Liver (tissue), 9 donors: ENCODE results near the gene MRM1. TPM values are rescaled to one million over a fixed set of nuclear protein-coding genes. Genes with fewer than 3 reads are reported as not detected.

Experiments
- DNase-seq: peaks from one replicate; pipeline ENCODE4 v3.0.0-alpha.2; 2017; ENCODE audit warnings: low spot score
- H3K27ac ChIP-seq, 2 donors: one replicate each; pipeline ENCODE4 v1.7.0; 2013; ENCODE audit warnings: inconsistent platforms in 2 of 2, low read length in 2 of 2, control low read depth in 1 of 2, low read depth in 1 of 2, mild to moderate bottlenecking in 1 of 2
- H3K27me3 ChIP-seq, 4 donors: one replicate each; pipeline versions ENCODE4 v1.6.1 to v1.7.0; 2013; ENCODE audit warnings: low read length in 3 of 4, inconsistent platforms in 1 of 4, mild to moderate bottlenecking in 1 of 4, moderate library complexity in 1 of 4; ENCODE audit not compliant: control insufficient read depth in 4 of 4, insufficient read depth in 4 of 4
- H3K36me3 ChIP-seq, 4 donors: one replicate each; pipeline versions ENCODE4 v1.6.1 to v1.7.0; 2013; ENCODE audit warnings: low read length in 3 of 4, mild to moderate bottlenecking in 3 of 4, low read depth in 1 of 4, moderate library complexity in 1 of 4; ENCODE audit not compliant: control insufficient read depth in 4 of 4, insufficient read depth in 3 of 4
- H3K4me1 ChIP-seq, 4 donors: one replicate each; pipeline versions ENCODE4 v1.6.1 to v1.7.0; 2013; ENCODE audit warnings: low read length in 3 of 4, mild to moderate bottlenecking in 3 of 4, moderate library complexity in 1 of 4; ENCODE audit not compliant: control insufficient read depth in 4 of 4, insufficient read depth in 4 of 4
- H3K4me3 ChIP-seq, 3 donors: one replicate each; pipeline versions ENCODE4 v1.6.1 to v1.7.0; 2013; ENCODE audit warnings: low read length in 3 of 3, control low read depth in 1 of 3, low read depth in 1 of 3, mild to moderate bottlenecking in 1 of 3
- H3K9ac ChIP-seq, 2 donors: one replicate each; pipeline ENCODE4 v1.7.0; 2013; ENCODE audit warnings: low read length in 2 of 2, mild to moderate bottlenecking in 2 of 2, moderate library complexity in 2 of 2, control low read depth in 1 of 2, low read depth in 1 of 2
- H3K9me3 ChIP-seq, 4 donors: one replicate each; pipeline versions ENCODE4 v1.6.1 to v1.7.0; 2013; ENCODE audit warnings: low read length in 3 of 4; ENCODE audit not compliant: control insufficient read depth in 4 of 4
- FOXA1 ChIP-seq: IDR thresholded peaks from 2 replicates; pipeline ENCODE4 v1.6.1; 2016; ENCODE audit warnings: antibody characterized with exemption
- FOXA2 ChIP-seq: IDR thresholded peaks from 2 replicates; pipeline ENCODE4 v1.6.1; 2016; ENCODE audit warnings: antibody characterized with exemption
- GABPA ChIP-seq, 2 donors: IDR thresholded peaks in 1 of 2; conservative IDR thresholded peaks in 1 of 2; 2 replicates each; pipeline ENCODE4 v1.6.1; 2016; ENCODE audit warnings: antibody characterized with exemption in 2 of 2, mild to moderate bottlenecking in 1 of 2, moderate library complexity in 1 of 2
- HNF4A ChIP-seq, 2 donors: conservative IDR thresholded peaks; 2 replicates each; pipeline ENCODE4 v1.6.1; 2016; ENCODE audit warnings: antibody characterized with exemption in 2 of 2, mild to moderate bottlenecking in 2 of 2
- HNF4G ChIP-seq: IDR thresholded peaks from 2 replicates; pipeline ENCODE4 v1.6.1; 2016; ENCODE audit warnings: antibody characterized with exemption
- JUND ChIP-seq, 2 donors: IDR thresholded peaks; 2 replicates each; pipeline ENCODE4 v1.6.1; 2016; ENCODE audit warnings: antibody characterized with exemption in 2 of 2
- NR2F2 ChIP-seq: IDR thresholded peaks from 2 replicates; pipeline ENCODE4 v1.6.1; 2016; ENCODE audit warnings: antibody characterized with exemption
- RAD21 ChIP-seq, 2 donors: IDR thresholded peaks; 2 replicates each; pipeline ENCODE4 v1.6.1; 2016; ENCODE audit warnings: antibody characterized with exemption in 2 of 2, mild to moderate bottlenecking in 2 of 2
- SP1 ChIP-seq: IDR thresholded peaks from 2 replicates; pipeline ENCODE4 v1.6.1; 2018; ENCODE audit warnings: antibody characterized with exemption, mild to moderate bottlenecking
- TAF1 ChIP-seq: conservative IDR thresholded peaks from 2 replicates; pipeline ENCODE4 v1.6.1; 2016; ENCODE audit warnings: antibody characterized with exemption, mild to moderate bottlenecking
- YY1 ChIP-seq: IDR thresholded peaks from 2 replicates; pipeline ENCODE4 v1.6.1; 2016; ENCODE audit warnings: antibody characterized with exemption, mild to moderate bottlenecking
- WGBS: extraction: QIAGEN DNeasy Blood & Tissue Kit; methylation state at CpG from one replicate; pipeline ENCODE4 v1.1.7; 2013; 5-methylcytosine and 5-hydroxymethylcytosine counted together
- polyA plus RNA-seq, 2 donors: library from polyadenylated mRNA; stranded (reverse) in 1 of 2; unstranded in 1 of 2; fragments of 200-250 nt in 1 of 2; fragments of >200 nt in 1 of 2; fragmentation: Nextera tagmentation in 1 of 2; extraction: Ambion mirVana in 1 of 2; gene quantifications; one replicate each; pipeline versions ENCODE4 v1.2.1 to v1.2.3, GENCODE V29; 2013 to 2015
- total RNA-seq, 2 donors: library from RNA; depleted of rRNA; stranded (reverse); fragments of >200 nt; gene quantifications; one replicate each; pipeline ENCODE4 v1.2.3, GENCODE V29; 2014
- TF ChIP-seq, protein P1 (sequence below): IDR thresholded peaks from 2 replicates; pipeline ENCODE4 v1.6.1; 2016; ENCODE audit warnings: antibody characterized with exemption
- TF ChIP-seq, protein P2 (sequence below): IDR thresholded peaks from 2 replicates; pipeline ENCODE4 v1.6.1; 2016; ENCODE audit warnings: antibody characterized with exemption, mild to moderate bottlenecking
- TF ChIP-seq, protein P3 (sequence below): IDR thresholded peaks from 2 replicates; pipeline ENCODE4 v1.6.1; 2016; ENCODE audit warnings: antibody characterized with exemption
- donor health status: healthy.
- donor health status: healthy.
- donor health status: healthy.
- donor health status: healthy.
- donor health status: healthy.

The MRM1 gene
- total and polyA plus RNA-seq, 4 donors, result 3.2 to 5.9 (median 5.2) TPM

DNA sequence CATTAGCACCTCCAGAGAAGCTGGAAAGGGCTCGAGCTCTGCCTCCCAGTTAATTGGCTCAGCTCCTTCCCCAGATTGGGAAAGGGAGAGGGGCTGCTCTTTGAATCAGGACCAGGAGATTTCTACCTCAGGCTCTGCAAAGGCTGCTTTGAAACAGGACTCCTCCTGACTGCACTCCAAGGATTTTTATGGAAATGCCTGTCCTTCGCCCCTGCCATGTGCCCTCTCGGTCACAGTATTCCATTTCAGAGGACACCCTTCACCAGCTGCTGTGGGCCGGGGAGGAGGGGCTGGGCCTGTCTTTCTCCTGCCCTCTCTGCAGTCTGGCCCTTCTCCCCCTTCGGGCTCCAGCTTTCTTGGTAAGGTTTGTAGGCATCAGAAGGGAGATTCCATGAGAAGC is 13.6 kb downstream of the MRM1 start:
- WGBS, result 73% methylated on average over 5 of the region's 5 CpGs
- H3K9me3 ChIP-seq, result no peaks in the 10 kb centered on the region
- H3K4me3 ChIP-seq, result no peak overlapping the region
- H3K27me3 ChIP-seq, result no peaks in the 10 kb centered on the region
- TF ChIP-seq GABPA (IDR thresholded peaks at IDR 0.05 in 1 of 2, conservative IDR thresholded peaks at IDR 0.05 in 1 of 2) (no peak), RAD21 (IDR thresholded peaks at IDR 0.05) (no peak), YY1 (no peak)
- TF ChIP-seq, protein P1, sequence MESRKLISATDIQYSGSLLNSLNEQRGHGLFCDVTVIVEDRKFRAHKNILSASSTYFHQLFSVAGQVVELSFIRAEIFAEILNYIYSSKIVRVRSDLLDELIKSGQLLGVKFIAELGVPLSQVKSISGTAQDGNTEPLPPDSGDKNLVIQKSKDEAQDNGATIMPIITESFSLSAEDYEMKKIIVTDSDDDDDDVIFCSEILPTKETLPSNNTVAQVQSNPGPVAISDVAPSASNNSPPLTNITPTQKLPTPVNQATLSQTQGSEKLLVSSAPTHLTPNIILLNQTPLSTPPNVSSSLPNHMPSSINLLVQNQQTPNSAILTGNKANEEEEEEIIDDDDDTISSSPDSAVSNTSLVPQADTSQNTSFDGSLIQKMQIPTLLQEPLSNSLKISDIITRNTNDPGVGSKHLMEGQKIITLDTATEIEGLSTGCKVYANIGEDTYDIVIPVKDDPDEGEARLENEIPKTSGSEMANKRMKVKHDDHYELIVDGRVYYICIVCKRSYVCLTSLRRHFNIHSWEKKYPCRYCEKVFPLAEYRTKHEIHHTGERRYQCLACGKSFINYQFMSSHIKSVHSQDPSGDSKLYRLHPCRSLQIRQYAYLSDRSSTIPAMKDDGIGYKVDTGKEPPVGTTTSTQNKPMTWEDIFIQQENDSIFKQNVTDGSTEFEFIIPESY, result no peak
- H3K36me3 ChIP-seq, result no peaks in the 10 kb centered on the region
- H3K9ac ChIP-seq, result no peak overlapping the region
- DNase-seq, result no peak
- no peaks in the 10 kb centered on the region for H3K4me1 ChIP-seq
- no peak overlapping the region for H3K27ac ChIP-seq

DNA sequence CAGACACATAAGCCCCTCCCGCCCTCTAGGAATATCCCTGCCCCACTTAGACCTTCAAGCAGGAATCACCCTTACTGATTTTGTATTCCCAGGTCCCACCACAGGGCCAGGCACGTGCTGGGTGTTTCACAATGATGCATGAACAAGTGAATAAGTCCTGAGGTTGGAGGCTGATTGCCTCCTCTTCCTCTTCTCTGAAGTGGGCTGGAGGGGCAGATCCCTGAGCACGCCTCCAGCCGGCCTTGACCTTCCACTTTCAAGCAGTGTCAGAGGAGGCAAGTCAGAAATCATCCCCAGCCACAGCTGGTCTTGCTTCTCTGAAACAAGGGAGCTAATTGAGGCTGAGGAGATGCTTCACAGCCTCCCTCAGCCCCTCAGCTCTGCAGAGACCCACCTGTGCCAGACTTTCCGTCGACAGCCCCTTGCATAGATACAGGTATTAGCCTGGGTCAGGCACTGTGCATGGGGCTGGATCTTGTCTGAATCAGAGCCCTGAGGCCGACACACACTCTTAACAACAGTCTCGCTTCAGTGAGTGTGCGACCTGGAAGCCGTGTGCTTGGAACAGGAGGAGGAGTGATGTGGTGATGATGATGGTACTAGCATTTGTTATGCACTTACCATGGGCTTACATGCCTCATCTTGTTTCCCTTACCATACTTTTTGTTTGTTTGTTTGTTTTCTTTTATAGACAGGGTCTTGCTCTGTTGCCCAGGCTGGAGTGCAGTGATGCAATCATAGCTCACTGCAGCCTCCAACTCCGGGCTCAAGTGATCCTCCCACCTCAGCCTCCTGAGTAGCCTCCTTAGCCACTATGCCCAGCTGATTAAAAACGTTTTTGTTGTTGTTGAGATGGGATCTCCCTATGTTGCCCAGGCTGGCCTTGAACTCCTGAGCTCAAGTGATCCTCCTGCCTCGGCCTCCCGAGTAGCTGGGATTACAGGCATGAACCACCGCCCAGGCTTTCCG is 15.0 kb downstream of the MRM1 start:
- Histone ChIP-seq H3K4me3 (no peak overlapping the region), H3K36me3 (no peaks in the 10 kb centered on the region), H3K9ac (no peak overlapping the region), H3K27ac (no peak overlapping the region), H3K4me1 (no peaks in the 10 kb centered on the region), H3K27me3 (no peaks in the 10 kb centered on the region), H3K9me3 (no peaks in the 10 kb centered on the region)
- TF ChIP-seq YY1 (no peak), GABPA (IDR thresholded peaks at IDR 0.05 in 1 of 2, conservative IDR thresholded peaks at IDR 0.05 in 1 of 2) (no peak), NR2F2 (no peak), JUND (IDR thresholded peaks at IDR 0.05) (no peak), HNF4G (no peak), TAF1 (no peak), HNF4A (conservative IDR thresholded peaks at IDR 0.05) (no peak), SP1 (no peak), FOXA1 (no peak), FOXA2 (no peak)
- TF ChIP-seq, protein P1, result no peak
- TF ChIP-seq, protein P2, sequence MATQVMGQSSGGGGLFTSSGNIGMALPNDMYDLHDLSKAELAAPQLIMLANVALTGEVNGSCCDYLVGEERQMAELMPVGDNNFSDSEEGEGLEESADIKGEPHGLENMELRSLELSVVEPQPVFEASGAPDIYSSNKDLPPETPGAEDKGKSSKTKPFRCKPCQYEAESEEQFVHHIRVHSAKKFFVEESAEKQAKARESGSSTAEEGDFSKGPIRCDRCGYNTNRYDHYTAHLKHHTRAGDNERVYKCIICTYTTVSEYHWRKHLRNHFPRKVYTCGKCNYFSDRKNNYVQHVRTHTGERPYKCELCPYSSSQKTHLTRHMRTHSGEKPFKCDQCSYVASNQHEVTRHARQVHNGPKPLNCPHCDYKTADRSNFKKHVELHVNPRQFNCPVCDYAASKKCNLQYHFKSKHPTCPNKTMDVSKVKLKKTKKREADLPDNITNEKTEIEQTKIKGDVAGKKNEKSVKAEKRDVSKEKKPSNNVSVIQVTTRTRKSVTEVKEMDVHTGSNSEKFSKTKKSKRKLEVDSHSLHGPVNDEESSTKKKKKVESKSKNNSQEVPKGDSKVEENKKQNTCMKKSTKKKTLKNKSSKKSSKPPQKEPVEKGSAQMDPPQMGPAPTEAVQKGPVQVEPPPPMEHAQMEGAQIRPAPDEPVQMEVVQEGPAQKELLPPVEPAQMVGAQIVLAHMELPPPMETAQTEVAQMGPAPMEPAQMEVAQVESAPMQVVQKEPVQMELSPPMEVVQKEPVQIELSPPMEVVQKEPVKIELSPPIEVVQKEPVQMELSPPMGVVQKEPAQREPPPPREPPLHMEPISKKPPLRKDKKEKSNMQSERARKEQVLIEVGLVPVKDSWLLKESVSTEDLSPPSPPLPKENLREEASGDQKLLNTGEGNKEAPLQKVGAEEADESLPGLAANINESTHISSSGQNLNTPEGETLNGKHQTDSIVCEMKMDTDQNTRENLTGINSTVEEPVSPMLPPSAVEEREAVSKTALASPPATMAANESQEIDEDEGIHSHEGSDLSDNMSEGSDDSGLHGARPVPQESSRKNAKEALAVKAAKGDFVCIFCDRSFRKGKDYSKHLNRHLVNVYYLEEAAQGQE, result no peak
- TF ChIP-seq, protein P3, sequence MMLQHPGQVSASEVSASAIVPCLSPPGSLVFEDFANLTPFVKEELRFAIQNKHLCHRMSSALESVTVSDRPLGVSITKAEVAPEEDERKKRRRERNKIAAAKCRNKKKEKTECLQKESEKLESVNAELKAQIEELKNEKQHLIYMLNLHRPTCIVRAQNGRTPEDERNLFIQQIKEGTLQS, result no peak
- WGBS, result 89% methylated on average over 16 of the region's 16 CpGs
- DNase-seq, result no peak
